NCI-H2171 (cell line): ENCODE data around the gene HELZ2.
"Not testable (repeated sequence)": the region's sequence is repeated elsewhere in the genome, so short reads cannot be mapped to it uniquely, and the experiment has no call there.

Experiments
- DNase-seq: peaks from one replicate; lab custom pipeline; 2025; lab: John Stamatoyannopoulos, UW

HELZ2 gene

DNA sequence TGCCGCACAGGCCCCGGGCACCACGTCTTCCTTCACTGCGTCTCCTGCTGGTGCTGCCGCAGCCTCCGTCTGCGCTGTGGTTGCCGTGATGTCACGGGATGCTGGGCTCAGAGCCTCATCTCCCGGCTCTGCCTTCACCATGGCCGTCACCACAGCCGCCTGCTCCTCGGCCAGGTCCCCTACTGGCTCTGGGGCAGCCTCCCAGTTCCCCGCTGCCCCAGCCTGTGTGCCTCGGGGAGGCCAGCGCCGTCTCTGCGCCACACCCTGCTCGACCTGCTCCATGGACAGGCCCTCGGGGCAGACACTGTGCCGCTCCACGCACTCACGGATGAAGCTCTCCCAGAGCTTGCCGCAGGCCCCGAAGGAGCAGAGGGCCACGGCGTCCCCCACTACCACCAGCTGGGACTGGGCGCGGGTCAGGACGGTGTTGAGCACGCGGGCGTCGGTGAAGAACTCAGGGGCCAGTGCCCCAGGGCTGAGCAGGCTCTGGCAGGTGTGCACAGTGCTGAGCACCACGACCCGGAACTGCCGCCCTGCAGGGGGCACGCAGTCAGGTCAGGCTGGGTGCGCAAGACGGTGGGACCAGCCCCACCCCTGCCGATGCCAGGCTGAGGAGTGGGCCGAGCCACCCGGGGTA, 8.2 kb downstream of the HELZ2 start:
- DNase-seq, result no peak

DNA sequence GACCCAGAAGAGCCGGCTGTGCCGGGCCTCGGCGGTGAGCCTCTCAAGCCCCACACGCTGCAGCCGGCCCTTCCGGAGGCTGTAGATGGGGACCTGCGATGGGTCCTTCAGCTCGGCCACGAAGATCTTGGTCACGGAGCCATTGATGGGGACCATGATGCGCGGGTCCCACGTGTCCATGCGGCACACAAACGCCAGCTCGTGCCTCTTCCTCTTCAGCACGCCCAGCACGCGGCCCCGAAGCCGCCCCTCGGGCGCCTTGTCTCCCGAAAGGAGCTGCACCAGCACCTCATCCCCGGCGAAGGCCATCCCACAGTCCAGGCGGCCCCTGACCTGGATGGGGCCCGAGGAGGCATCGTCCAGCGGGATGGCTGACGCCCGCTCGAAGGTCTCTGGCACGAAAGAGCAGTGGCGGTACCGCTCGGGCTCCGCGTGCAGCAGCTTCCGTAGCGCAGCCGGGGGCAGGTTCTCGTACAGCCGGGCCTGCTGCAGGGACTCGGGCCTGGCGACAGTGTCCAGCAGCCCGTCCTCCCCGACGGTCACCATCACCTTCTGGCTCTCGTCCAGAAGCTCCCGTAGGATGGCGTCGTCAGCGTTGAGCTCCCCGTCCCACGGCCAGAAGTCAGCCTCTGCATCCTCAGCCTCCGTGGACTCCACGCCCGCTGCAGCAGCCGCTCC, 8.9 kb downstream of the HELZ2 start:
- DNase-seq, result no peak

DNA sequence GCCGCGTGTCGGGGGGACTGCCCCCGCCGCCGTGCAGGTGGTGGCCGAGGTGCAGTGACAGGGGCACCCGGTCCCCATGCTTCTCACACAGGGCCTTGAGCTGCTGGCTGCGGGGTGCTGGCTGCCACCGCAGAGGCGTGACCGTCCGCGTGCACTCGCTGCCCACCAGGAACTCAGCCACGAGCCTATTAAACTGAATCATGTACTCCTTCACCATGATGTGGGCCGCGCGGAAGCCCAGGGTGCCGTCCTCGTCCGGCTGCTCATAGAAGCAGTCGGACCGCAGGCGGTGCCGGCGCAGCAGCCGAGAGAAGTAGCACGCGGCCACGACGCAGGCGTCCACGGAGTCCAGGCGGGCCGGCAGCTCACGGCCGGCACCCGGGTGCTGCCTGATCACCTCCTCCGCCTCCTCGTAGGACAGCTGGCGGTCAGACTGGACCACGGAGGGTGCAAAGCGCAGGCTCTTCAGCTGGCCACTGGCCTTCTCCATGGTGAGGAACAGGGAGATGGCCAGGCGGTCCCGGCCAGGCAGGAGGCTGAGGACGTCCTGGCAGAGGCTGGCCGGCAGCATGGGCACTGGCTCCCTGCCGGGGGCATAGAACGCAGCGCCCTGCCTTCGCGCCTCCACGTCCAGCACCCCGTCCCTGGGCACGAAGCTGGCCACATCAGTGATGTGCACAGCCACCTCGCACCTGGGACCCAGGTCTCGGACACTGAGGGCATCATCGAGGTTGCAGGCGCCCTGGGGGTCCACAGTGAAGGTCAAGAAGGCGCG, 9.8 kb downstream of the HELZ2 start:
- no peak for DNase-seq

DNA sequence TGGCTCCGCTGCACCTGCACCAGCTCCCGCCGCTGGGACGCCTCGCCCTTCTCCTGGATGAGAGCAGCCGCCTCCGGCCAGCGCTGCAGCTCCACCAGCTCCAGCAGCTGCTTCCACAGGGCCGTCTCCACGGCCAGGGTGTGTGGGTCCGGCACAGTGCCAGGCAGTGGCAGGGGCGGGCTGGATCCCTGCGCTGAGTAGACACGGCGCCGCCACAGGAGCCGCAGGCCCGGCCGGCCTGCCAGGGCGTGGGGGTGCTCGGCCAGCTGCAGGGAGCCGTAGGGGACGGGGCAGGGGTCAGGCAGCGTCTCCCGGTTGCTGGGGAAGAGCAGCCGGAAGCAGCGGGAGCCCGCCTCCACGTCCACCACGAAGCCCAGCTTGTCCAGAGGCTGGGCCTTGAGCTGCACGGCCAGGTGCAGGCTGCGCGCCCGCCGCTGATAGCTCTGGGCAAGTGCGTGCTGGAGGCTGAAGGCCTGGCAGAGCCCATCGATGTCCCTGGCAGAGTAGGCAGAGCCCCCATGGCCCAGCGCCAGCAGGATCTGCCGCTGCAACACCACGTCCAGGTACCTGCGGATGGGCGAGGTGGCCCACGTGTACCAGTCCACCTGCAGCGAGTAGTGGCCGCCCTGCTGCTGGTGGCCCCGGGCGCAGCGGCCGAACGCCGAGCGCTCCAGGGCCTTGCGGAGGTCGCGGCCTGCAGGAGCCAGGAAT, 10.7 kb downstream of the HELZ2 start:
- no peak for DNase-seq

DNA sequence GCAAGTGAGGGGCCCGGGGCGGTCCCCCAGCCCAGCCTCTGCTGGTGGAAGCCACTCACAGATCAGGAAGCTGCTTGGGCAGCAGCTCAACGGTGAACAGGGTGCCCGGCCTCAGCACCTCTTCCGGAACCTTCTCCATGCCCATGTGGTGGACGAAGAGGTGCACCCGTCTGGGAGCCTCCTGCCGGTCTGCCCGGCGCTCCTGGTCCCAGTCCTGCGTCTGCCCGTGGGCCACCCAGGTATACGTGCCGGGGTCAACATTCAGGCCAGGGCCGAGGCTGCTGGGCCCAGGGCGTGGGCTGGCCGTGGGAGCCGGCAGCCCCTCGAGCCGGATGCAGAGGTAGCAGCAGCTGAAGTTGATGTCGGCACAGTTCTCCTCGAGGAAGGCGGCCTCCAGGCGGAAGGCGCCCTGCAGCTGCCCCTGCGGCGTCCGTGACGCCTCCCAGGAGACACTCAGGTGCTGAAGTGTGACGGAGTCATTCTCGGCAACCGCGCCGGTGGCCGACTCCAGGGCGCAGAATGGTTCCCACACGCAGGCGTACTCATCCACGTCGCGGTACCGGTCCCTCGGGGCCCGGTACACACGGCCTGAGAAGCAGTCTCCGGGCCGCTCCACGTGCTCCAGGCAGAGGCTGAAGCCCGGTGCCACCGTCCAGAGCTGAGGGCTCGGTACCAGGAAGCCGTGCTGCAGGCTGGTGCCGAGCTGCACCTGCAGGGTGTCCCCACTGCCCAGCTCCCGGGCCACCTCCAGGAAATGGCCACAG, 11.4 kb downstream of the HELZ2 start:
- DNase-seq, result no peak

DNA sequence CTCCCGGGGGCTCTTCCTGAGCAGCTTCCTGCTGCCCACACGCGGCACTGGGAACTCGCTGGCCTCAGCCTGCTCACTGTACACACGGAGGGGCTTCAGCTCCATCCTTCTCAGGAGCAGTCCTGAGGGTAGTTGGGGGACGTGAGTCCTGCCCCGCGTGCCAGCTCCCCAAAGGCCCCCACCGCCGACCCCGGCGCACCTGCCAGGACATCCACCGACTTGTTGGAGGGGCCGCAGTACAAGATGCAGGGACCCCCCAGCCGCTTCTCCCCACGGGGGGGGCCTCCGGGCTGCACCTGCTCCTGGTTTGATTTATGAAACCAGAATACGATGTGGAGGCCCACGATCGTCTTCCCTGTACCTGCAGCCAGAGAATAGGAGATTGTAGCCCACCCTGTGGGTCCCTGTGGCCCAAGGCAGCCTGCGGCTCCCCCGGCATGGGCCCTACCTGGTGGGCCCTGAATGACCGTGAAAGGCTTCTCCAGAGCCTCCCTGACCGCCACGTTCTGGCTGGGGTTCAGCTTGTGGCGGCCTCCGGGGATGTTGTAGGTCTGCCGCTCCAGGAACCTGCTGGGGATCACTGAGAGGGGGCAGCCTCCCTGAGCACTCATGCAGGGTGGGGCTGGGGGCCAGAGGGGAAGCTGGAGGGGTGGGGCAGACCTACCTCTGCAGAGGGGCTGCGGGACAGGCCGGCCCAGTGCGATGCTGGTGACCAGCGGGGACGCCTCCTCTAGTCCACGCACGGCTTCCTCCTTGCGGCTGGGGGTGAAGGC, 12.2 kb downstream of the HELZ2 start:
- DNase-seq, result no peak

DNA sequence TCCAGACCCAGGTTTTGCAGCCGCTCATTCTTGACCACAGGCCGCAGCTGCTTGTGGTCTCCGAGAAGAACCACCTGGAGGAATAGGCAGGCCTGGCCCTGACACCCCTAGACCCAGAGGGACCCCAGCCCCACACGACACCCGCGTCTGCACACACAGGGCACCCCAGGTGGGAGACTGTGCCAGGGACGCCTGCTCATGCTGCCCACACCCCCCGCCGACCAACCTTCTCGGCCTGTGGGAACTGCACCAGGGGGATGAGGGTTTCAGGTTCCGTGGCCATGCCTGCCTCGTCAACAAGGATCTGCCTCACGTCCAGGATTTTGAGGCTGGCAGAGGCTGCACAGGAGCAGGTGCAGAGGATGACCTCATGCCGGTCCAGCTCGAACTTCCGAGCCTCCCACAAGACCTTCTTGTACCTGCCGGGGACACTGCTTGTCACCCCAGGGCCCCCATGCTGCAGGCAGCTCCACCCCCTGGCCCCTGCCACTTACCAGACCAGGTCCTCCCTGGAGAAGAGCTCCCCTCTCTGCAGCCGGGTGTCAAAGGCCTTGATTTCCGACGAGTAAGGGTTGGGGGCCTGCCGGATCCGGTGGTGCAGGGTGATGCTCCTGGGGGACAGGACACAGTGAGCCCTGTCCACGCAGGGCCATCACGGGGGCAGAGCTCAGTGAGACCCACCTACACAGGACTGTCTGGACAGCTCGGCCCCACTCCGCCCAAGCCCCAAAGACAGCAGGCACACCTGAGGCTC, 13.0 kb downstream of the HELZ2 start:
- DNase-seq, result no peak

DNA sequence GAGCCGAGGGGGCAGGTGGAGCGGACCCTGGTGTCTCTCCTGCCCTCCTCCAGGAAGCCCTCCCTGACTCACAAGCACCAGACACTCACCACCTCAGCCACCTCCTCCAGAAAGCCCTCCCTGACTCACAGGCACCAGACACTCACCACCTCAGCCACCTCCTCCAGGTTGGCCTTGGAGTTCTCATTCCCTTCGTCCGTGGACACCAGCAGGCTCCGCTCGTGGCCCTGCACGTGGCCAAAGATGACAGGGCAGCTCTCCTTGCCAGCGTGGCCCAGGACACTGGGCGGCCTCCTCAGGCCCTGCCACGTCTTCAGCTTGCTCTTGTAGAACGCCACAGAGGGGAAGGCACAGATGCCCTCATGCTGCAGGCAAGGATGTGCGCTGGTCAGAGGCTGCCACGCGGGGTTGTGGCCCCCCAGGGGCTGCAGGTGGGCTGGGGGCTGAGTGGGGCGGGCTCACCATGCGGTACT, 13.7 kb downstream of the HELZ2 start:
- DNase-seq, result no peak

DNA sequence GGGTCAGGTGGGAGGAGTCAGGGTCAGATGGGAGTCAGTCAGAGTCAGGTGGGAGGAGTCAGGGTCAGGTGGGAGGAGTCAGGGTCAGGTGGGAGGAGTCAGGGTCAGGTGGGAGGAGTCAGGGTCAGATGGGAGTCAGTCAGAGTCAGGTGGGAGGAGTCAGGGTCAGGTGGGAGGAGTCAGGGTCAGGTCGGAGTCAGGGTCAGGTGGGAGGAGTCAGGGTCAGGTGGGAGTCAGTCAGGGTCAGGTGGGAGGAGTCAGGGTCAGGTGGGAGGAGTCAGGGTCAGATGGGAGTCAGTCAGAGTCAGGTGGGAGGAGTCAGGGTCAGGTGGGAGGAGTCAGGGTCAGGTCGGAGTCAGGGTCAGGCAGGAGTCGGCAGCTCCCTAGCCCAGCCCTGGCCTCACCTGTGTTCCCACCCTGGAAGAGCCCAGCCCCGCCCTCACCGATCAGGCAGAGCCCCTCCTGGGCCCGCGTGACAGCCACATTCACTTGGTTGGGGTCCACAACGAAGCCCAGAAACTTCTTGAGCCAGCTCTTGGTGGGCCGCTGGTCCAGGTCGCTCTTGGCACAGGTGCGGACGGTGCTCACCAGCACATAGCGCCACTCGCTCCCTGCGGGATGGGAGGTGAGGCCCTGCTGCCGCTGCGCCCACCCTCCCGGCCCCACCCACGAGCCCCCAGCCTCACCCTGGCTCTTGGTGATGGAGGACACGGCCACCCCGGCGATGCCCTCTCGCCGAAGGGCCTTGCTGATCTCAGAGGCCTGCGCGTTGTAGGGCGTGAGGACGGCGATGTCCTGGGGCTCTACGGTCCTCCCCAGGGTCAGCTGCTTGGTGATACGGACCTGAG, 14.3 kb downstream of the HELZ2 start:
- not testable (repeated sequence) for DNase-seq

DNA sequence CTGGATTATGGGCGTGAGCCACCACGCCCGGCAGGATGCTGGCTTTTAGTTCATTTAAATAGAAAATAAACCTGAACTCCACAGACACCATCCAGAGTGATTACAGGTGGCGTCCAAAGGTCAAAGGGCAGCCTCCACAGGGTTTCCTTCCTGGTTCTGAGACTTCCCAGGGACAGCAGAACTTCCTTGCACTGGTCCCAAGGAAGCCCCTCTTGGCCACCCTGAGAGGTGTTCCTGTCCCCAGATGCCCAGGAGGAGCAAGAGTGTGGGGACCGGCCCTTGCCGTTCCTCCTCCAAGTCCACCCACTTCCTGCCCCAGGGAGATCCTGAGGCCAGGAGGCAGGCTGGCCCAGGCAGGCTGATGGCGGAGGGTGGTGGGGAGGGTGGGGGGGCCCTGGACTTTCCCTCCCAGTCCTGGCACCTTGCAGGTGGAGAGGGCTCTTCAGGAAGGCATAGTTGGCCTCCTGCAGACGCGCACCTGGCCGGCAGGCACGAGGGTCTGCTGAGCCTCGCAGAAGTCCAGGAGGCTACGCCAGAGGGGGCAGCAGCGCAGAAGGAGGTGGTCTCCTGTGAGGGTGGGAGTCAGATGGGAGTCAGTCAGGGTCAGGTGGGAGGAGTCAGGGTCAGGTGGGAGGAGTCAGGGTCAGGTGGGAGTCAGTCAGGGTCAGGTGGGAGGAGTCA, 15.1 kb downstream of the HELZ2 start:
- no peak for DNase-seq

DNA sequence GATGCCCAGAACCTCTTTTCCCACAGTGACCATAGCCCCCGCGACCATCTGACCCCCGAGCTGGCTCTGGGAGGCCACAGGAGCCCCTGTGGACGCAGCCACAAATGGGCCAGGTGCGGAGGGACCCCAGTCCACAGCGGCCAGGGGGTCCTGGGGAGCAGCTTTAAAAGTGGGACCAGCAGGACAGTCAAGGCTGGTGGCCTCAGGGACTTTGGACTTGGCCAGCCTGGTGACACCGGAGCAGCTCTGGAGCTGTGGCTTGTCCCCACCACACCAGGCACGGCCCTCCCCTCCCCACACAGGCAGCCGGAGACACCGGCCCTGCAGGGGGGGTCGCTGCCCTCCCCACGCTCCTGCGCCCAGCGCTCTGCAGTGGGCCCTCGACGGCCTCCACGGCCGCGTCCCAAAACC, 16.6 kb downstream of the HELZ2 start:
- no peak for DNase-seq

DNA sequence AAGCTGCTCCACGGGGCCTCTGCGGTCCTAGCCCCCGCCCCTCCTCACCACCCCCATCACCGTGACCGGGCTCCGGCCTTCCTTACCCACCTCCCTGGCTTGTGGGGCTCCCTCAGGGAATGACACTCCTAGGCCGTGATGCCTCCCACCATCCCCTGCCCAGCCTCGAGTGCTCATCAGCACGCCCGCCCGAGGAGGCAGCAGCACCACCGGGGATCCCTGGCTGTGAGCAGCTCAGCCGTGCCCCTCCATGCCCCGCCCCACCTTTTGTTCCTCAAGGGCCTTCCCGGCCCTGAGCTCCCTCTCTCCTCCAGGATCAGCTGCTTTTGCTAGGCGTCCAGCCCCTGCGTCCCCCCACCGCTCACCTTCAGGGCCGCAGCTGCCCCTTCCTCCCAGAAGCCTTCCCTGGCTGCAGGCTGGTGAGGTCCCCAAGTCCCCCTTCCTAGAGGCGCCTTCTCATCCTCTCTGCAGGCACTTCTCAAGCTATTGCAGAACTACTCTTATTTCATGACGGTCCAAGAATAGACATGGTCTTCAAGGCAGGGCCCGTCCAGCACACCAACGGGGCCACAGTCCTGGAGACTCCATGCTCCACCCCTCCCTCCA, 17.1 kb downstream of the HELZ2 start:
- no peak for DNase-seq

DNA sequence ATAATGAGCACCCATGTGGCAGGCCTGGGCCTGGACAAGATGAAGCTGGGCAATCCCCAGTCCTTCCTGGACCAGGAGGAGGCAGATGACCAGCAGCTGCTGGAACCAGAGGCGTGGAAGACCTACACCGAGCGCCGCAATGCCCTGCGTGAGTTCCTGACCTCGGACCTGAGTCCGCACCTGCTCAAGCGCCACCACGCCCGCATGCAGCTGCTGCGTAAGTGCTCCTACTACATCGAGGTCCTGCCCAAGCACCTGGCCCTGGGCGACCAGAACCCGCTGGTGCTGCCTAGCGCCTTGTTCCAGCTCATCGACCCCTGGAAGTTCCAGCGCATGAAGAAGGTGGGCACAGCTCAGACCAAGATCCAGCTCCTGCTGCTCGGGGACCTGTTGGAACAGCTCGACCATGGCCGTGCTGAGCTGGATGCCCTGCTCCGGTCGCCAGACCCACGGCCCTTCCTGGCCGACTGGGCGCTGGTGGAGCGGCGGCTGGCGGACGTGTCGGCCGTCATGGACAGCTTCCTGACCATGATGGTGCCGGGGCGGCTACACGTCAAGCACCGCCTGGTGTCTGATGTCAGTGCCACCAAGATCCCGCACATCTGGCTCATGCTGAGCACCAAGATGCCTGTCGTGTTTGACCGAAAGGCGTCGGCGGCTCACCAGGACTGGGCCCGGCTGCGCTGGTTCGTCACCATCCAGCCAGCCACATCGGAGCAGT, 18.2 kb downstream of the HELZ2 start:
- no peak for DNase-seq

DNA sequence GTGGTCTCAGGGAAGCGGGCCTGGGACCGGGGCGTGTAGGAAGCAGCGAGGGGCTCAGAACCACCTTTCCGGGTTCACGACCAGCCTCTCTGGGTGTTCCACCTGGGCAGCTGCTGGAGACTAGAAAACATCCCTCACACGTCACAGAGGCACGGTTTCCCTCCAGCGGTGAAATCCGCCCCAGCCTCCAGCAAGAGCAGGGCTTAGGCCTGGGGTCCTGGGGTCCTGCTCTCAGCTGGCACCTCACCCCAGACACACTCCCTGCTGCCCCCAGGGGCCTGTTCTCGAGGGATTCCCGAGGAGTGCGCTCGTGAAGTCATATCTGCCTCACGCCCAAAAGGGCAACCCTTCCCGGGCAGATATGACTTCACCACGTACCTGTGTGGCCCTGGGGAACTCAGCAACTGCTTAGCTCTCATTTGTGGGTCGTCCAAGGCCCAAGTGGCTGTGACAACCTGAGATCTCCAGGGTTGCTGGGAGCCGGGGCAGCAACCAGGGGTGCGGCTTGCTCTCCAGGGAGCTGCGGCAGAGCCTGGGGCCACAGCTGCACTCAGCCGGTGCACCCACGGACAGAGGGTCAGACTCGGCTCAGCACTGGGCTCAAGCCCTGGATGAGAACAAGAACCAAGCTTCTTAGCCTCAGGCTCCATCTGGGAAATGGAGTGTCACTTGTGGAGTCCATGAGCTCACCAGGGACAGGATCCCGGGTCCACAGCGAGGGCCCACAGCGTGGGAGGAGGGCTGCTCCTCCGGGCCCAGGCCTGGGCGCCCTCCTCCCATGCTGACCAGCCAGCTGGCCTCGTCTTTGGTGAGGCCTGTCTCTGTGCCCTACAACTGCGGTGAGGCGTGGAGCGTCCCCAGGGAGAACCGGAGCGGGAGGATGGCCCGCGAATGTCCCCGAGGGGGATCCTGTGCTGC, 19.4 kb downstream of the HELZ2 start:
- DNase-seq, result no peak

DNA sequence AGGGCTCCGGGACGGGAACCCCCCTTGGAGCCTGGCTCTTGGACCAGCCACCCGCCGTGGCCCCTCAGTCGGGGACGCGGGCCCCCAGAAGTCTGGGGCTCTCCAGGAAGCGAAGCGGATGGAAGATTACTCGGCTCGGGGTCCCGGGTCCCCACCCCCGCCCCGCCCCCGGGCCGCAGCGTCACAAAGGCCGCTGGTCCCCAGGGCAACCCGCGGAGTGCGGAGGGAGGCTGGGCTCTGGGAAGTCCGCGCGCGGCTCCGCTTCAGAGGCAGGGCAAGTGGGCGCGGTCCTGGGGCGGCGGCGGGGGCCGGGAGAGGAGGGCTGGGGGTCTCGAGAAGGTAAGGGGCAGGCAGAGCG, 20.1 kb downstream of the HELZ2 start, which contains the start of gene FNDC11:
TSS of gene FNDC11 (plus strand) at position 227 of the 358 bp plus-strand sequence. CDS start 1,505 bp downstream, outside the sequence.
- peak; percentile 30 for DNase-seq

DNA sequence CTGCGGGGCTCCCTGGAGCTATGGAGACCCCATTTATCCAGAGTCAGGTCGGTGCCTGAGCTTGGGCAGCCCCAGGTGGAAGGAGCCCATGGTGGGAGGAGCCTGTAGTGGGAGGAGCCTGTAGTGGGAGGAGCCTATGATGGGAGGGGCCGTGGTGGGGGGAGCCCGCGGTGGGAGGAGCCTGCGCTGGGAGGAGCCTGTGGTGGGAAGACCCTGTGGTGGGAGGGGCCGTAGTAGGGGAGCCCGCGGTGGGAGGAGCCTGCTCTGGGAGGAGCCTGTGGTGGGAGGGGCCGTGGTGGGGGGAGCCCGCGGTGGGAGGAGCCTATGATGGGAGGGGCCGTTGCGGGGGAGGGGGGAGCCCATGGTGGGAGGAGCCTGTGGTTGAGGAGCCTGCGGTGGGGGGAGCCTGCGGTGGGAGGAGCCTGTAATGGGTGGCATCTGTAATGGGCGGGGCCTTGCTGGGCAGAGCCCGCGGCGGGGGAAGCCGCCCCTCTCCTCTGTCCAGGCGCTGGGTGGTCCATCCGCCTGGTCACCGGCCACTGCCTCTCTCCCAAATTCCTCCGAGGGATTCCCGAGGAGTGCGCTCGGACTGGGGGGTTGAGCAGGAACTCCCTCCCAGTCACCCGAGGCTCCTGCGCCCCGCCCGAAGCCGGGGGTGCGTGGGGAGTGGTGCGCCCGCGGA, 20.6 kb downstream of the HELZ2 start:
- peak; percentile 83 for DNase-seq
